Immature natural killer cell (primary cell): Measurements from ENCODE around the gene NPLOC4. TPM values are rescaled to one million over a fixed set of nuclear protein-coding genes. Genes with fewer than 3 reads are reported as not detected.

ENCODE experiments used
- DNase-seq, 3 donors: peaks; one replicate each; pipeline ENCODE4 v3.0.0; 2022; ENCODE audit warnings: mixed read lengths in 1 of 3
- H3K27ac Mint-ChIP-seq, 6 donors: one replicate each; pipeline ENCODE4 v1.8.0; 2020; ENCODE audit warnings: mixed read lengths in 6 of 6, mild to moderate bottlenecking in 5 of 6, inconsistent platforms in 4 of 6, moderate library complexity in 3 of 6
- H3K27me3 Mint-ChIP-seq, 3 donors: one replicate each; pipeline ENCODE4 v1.8.0; 2020 to 2021; ENCODE audit warnings: low read depth in 3 of 3, mild to moderate bottlenecking in 3 of 3, mixed read lengths in 3 of 3, moderate library complexity in 3 of 3, inconsistent platforms in 1 of 3
- H3K36me3 Mint-ChIP-seq, 3 donors: one replicate each; pipeline ENCODE4 v1.8.0; 2020; ENCODE audit warnings: mixed read lengths in 3 of 3, inconsistent platforms in 2 of 3, mild to moderate bottlenecking in 2 of 3
- H3K4me1 Mint-ChIP-seq, 2 donors: one replicate each; pipeline ENCODE4 v1.8.0; 2020; ENCODE audit warnings: inconsistent platforms in 2 of 2, mild to moderate bottlenecking in 2 of 2, mixed read lengths in 2 of 2, moderate library complexity in 1 of 2
- H3K4me3 Mint-ChIP-seq, 5 donors: one replicate each; pipeline ENCODE4 v1.8.0; 2020; ENCODE audit warnings: mild to moderate bottlenecking in 5 of 5, mixed read lengths in 5 of 5, inconsistent platforms in 3 of 5, moderate library complexity in 3 of 5
- H3K9me3 Mint-ChIP-seq, 6 donors: one replicate each; pipeline ENCODE4 v1.8.0; 2020; ENCODE audit warnings: mild to moderate bottlenecking in 6 of 6, mixed read lengths in 6 of 6, inconsistent platforms in 4 of 6, moderate library complexity in 3 of 6
- polyA plus RNA-seq, 3 donors: library from polyadenylated mRNA; unstranded; fragments of 300-500 nt; fragmentation: Illumina TruSeq; gene quantifications; one replicate each; pipeline ENCODE4 v1.2.3, GENCODE V29; 2021

The NPLOC4 gene
- polyA plus RNA-seq, 3 donors from 2014 or later, result 51.0 to 73.9 (median 60.3) TPM

- Mint-ChIP-seq H3K9me3 (no peaks in the 10 kb centered on the region), H3K27ac (peak overlapping the region in 1 of 6 donors; percentile 20), H3K4me3 (no peak overlapping the region), H3K36me3 (peaks cover 4 to 16% (median 7%) of the 10 kb centered on the region in 3 donors), H3K27me3 (peaks cover 2 to 10% (median 3%) of the 10 kb centered on the region in 3 donors), H3K4me1 (peaks cover 17 to 20% of the 10 kb centered on the region in 2 donors)
- DNase-seq, result no peak
Observed at GRCh38 chr17:81557276-81558114, 79.4 kb downstream of the NPLOC4 start.

- H3K4me3 Mint-ChIP-seq, result no peak overlapping the region
- H3K27ac Mint-ChIP-seq, result no peak overlapping the region
- peaks cover 17 to 20% of the 10 kb centered on the region in 2 donors for H3K4me1 Mint-ChIP-seq
- no peaks in the 10 kb centered on the region for H3K9me3 Mint-ChIP-seq
- H3K27me3 Mint-ChIP-seq, result peaks cover 2 to 10% (median 3%) of the 10 kb centered on the region in 3 donors
- no peak for DNase-seq
- H3K36me3 Mint-ChIP-seq, result peaks cover 4 to 14% (median 7%) of the 10 kb centered on the region in 3 donors
Observed at GRCh38 chr17:81556863-81557262, 80.0 kb downstream of the NPLOC4 start.

GRCh38 chr17:81556175-81556691 is 80.7 kb downstream of the NPLOC4 start:
- Mint-ChIP-seq H3K27ac (peak overlapping the region in 1 of 6 donors; percentile 35), H3K4me3 (no peak overlapping the region), H3K36me3 (peaks cover 4 to 11% (median 6%) of the 10 kb centered on the region in 3 donors), H3K27me3 (peaks cover 3 to 13% (median 3%) of the 10 kb centered on the region in 3 donors), H3K9me3 (no peaks in the 10 kb centered on the region), H3K4me1 (peaks cover 21 to 24% of the 10 kb centered on the region in 2 donors)
- DNase-seq, result no peak

GRCh38 chr17:81553616-81554181 is 83.2 kb downstream of the NPLOC4 start:
- Mint-ChIP-seq H3K27ac (peak overlapping the region; percentile 83 to 90 (median 86)), H3K9me3 (no peaks in the 10 kb centered on the region), H3K4me3 (peak overlapping the region; percentile 88 to 93 (median 89)), H3K27me3 (peaks cover 5 to 18% (median 7%) of the 10 kb centered on the region in 3 donors), H3K4me1 (peaks cover 33 to 36% of the 10 kb centered on the region in 2 donors), H3K36me3 (peaks cover 0 to 11% (median 4%) of the 10 kb centered on the region in 3 donors)
- DNase-seq, result no peak

- peaks cover 33 to 36% of the 10 kb centered on the region in 2 donors for H3K4me1 Mint-ChIP-seq
- peak; percentile 71 to 75 (median 73) for DNase-seq
- H3K9me3 Mint-ChIP-seq, result no peaks in the 10 kb centered on the region
- H3K27ac Mint-ChIP-seq, result peak overlapping the region; percentile 83 to 90 (median 86)
- H3K36me3 Mint-ChIP-seq, result peaks cover 0 to 11% (median 4%) of the 10 kb centered on the region in 3 donors
- peak overlapping the region; percentile 88 to 93 (median 89) for H3K4me3 Mint-ChIP-seq
- H3K27me3 Mint-ChIP-seq, result peaks cover 5 to 18% (median 7%) of the 10 kb centered on the region in 3 donors
Observed at GRCh38 chr17:81553018-81553615, 83.8 kb downstream of the NPLOC4 start.

- Mint-ChIP-seq H3K27ac (peak within 1 kb of the TSS; percentile 83 to 90 (median 86)), H3K4me1 (peaks cover 33 to 36% of the 10 kb centered on the region in 2 donors), H3K27me3 (peaks cover 5 to 18% (median 7%) of the 10 kb centered on the region in 3 donors), H3K9me3 (no peaks in the 10 kb centered on the region), H3K4me3 (peak within 1 kb of the TSS; percentile 88 to 93 (median 89)), H3K36me3 (peaks cover 0 to 11% (median 4%) of the 10 kb centered on the region in 3 donors)
- DNase-seq, result peak; percentile 84 to 87 (median 85)
Observed at GRCh38 chr17:81552244-81553017, 84.5 kb downstream of the NPLOC4 start, which contains the start of gene FAAP100. Gene FAAP100 (minus strand): TSS chr17:81552353. CDS start chr17:81552330, 23 bp downstream.

- Mint-ChIP-seq H3K27me3 (peaks cover 5 to 18% (median 7%) of the 10 kb centered on the region in 3 donors), H3K4me1 (peaks cover 33 to 36% of the 10 kb centered on the region in 2 donors), H3K9me3 (no peaks in the 10 kb centered on the region), H3K36me3 (peaks cover 0 to 7% (median 0%) of the 10 kb centered on the region in 3 donors), H3K27ac (peak overlapping the region; percentile 23 to 73 (median 50)), H3K4me3 (peak overlapping the region; percentile 81 to 93 (median 82))
- no peak for DNase-seq
Observed at GRCh38 chr17:81551458-81552243, 85.3 kb downstream of the NPLOC4 start.

- Mint-ChIP-seq H3K27ac (peak overlapping the region in 4 of 6 donors; percentile 23 to 73 (median 49)), H3K4me1 (peaks cover 33 to 35% of the 10 kb centered on the region in 2 donors), H3K36me3 (peaks cover 0 to 7% (median 0%) of the 10 kb centered on the region in 3 donors), H3K4me3 (peak overlapping the region; percentile 81 to 86 (median 82)), H3K27me3 (peaks cover 5 to 18% (median 7%) of the 10 kb centered on the region in 3 donors), H3K9me3 (no peaks in the 10 kb centered on the region)
- DNase-seq, result no peak
Observed at GRCh38 chr17:81550830-81551457, 86.0 kb downstream of the NPLOC4 start.

- Mint-ChIP-seq H3K27ac (no peak overlapping the region), H3K4me3 (peak overlapping the region; percentile 62 to 86 (median 81)), H3K27me3 (peaks cover 5 to 18% (median 7%) of the 10 kb centered on the region in 3 donors), H3K36me3 (peaks cover 0 to 7% (median 0%) of the 10 kb centered on the region in 3 donors), H3K4me1 (peaks cover 33 to 34% of the 10 kb centered on the region in 2 donors), H3K9me3 (no peaks in the 10 kb centered on the region)
- DNase-seq, result no peak
Observed at GRCh38 chr17:81550285-81550684, 86.6 kb downstream of the NPLOC4 start.

GRCh38 chr17:81549826-81550225 is 87.1 kb downstream of the NPLOC4 start:
- peak overlapping the region in 2 of 6 donors; percentile 5 to 74 for H3K27ac Mint-ChIP-seq
- no peak for DNase-seq
- H3K9me3 Mint-ChIP-seq, result no peaks in the 10 kb centered on the region
- peaks cover 0 to 7% (median 0%) of the 10 kb centered on the region in 3 donors for H3K36me3 Mint-ChIP-seq
- H3K27me3 Mint-ChIP-seq, result peaks cover 5 to 18% (median 6%) of the 10 kb centered on the region in 3 donors
- peaks cover 33 to 34% of the 10 kb centered on the region in 2 donors for H3K4me1 Mint-ChIP-seq
- peak overlapping the region; percentile 45 to 86 (median 81) for H3K4me3 Mint-ChIP-seq

GRCh38 chr17:81549031-81549557 is 87.8 kb downstream of the NPLOC4 start:
- no peak for DNase-seq
- H3K9me3 Mint-ChIP-seq, result no peaks in the 10 kb centered on the region
- peaks cover 29 to 30% of the 10 kb centered on the region in 2 donors for H3K4me1 Mint-ChIP-seq
- peaks cover 6 to 18% (median 6%) of the 10 kb centered on the region in 3 donors for H3K27me3 Mint-ChIP-seq
- H3K27ac Mint-ChIP-seq, result no peak overlapping the region
- H3K4me3 Mint-ChIP-seq, result peak overlapping the region in 3 of 5 donors; percentile 27 to 86 (median 54)
- peaks cover 0 to 7% (median 0%) of the 10 kb centered on the region in 3 donors for H3K36me3 Mint-ChIP-seq
